Measurements from ENCODE around the gene PRKCH.

Gene PRKCH

GRCh38 chr14:61512026-61512834 is 190.9 kb downstream of the PRKCH start:
- DNase-seq (ENCODE audit: low spot score): no peak
- Histone ChIP-seq H3K27me3 (ENCODE audit: control insufficient read depth in 3 of 3, insufficient read depth in 3 of 3, low read depth in 1 of 3, low read length in 3 of 3) (peaks cover 0 to 12% (median 0%) of the 10 kb centered on the region in 3 experiments), H2BK5ac (ENCODE audit: low read length) (no peak overlapping the region), H3K4me1 (ENCODE audit: control insufficient read depth in 2 of 2, insufficient read depth in 1 of 2, low read depth in 1 of 2, low read length in 2 of 2) (no peaks in the 10 kb centered on the region), H3K18ac (ENCODE audit: low read length) (no peak overlapping the region), H2BK12ac (ENCODE audit: low read length) (no peak overlapping the region), H3K36me3 (replicated peaks in 1 of 2; ENCODE audit: control insufficient read depth in 2 of 2, insufficient read depth in 2 of 2, low read length in 2 of 2) (no peaks in the 10 kb centered on the region), H2AFZ (ENCODE audit: low read length) (no peak overlapping the region), H3K27ac (replicated peaks; ENCODE audit: low read length) (no peak overlapping the region), H4K8ac (ENCODE audit: low read depth, low read length) (no peak overlapping the region), H3K4ac (ENCODE audit: low read length) (no peak overlapping the region), H3K79me1 (ENCODE audit: low read depth, low read length) (no peaks in the 10 kb centered on the region), H2BK120ac (ENCODE audit: low read depth, low read length) (no peak overlapping the region), H2AK5ac (ENCODE audit: low read depth, low read length) (no peak overlapping the region), H3K23ac (ENCODE audit: low read depth, low read length, poor library complexity) (no peak overlapping the region), H4K91ac (ENCODE audit: low read depth, low read length, poor library complexity) (no peak overlapping the region), H3K14ac (ENCODE audit: low read length) (no peak overlapping the region), H3K9me3 (replicated peaks in 1 of 2; ENCODE audit: control insufficient read depth in 2 of 2, insufficient read depth in 1 of 2, low read depth in 1 of 2, low read length in 2 of 2) (no peaks in the 10 kb centered on the region), H2BK15ac (ENCODE audit: low read length) (no peak overlapping the region), H3K9ac (ENCODE audit: low read depth, low read length, poor library complexity) (no peak overlapping the region), H3K4me2 (ENCODE audit: insufficient read depth, low read length, poor library complexity, severe bottlenecking) (no peak overlapping the region), H3K4me3 (ENCODE audit: low read length in 2 of 2) (no peak overlapping the region)
- no CpG with 5 or more reads among the region's 2 CpGs for whole genome bisulfite sequencing, 2 donors (ENCODE audit: extremely low coverage in 2 of 2, insufficient read length in 2 of 2, insufficient replicate concordance in 1 of 2)

GRCh38 chr14:61513986-61514830 is 192.8 kb downstream of the PRKCH start:
- Histone ChIP-seq H3K4ac (ENCODE audit: low read length) (no peak overlapping the region), H2BK15ac (ENCODE audit: low read length) (no peak overlapping the region), H2BK12ac (ENCODE audit: low read length) (no peak overlapping the region), H4K91ac (ENCODE audit: low read depth, low read length, poor library complexity) (no peak overlapping the region), H3K9me3 (replicated peaks in 1 of 2; ENCODE audit: control insufficient read depth in 2 of 2, insufficient read depth in 1 of 2, low read depth in 1 of 2, low read length in 2 of 2) (no peaks in the 10 kb centered on the region), H3K27me3 (ENCODE audit: control insufficient read depth in 3 of 3, insufficient read depth in 3 of 3, low read depth in 1 of 3, low read length in 3 of 3) (peaks cover 0 to 12% (median 0%) of the 10 kb centered on the region in 3 experiments), H3K4me1 (ENCODE audit: control insufficient read depth in 2 of 2, insufficient read depth in 1 of 2, low read depth in 1 of 2, low read length in 2 of 2) (no peaks in the 10 kb centered on the region), H3K9ac (ENCODE audit: low read depth, low read length, poor library complexity) (no peak overlapping the region), H3K27ac (replicated peaks; ENCODE audit: low read length) (no peak overlapping the region), H2AFZ (ENCODE audit: low read length) (no peak overlapping the region), H3K14ac (ENCODE audit: low read length) (no peak overlapping the region), H3K23ac (ENCODE audit: low read depth, low read length, poor library complexity) (no peak overlapping the region), H3K4me3 (ENCODE audit: low read length in 2 of 2) (no peak overlapping the region), H2BK120ac (ENCODE audit: low read depth, low read length) (no peak overlapping the region), H3K18ac (ENCODE audit: low read length) (no peak overlapping the region), H2AK5ac (ENCODE audit: low read depth, low read length) (no peak overlapping the region), H3K79me1 (ENCODE audit: low read depth, low read length) (no peaks in the 10 kb centered on the region), H4K8ac (ENCODE audit: low read depth, low read length) (no peak overlapping the region), H3K36me3 (replicated peaks in 1 of 2; ENCODE audit: control insufficient read depth in 2 of 2, insufficient read depth in 2 of 2, low read length in 2 of 2) (no peaks in the 10 kb centered on the region), H3K4me2 (ENCODE audit: insufficient read depth, low read length, poor library complexity, severe bottlenecking) (no peak overlapping the region), H2BK5ac (ENCODE audit: low read length) (no peak overlapping the region)
- DNase-seq (ENCODE audit: low spot score): no peak
- WGBS, 2 donors (ENCODE audit: extremely low coverage in 2 of 2, insufficient read length in 2 of 2, insufficient replicate concordance in 1 of 2): no CpG with 5 or more reads among the region's 10 CpGs

GRCh38 chr14:61514927-61515326 is 193.5 kb downstream of the PRKCH start:
- Histone ChIP-seq H3K9ac (ENCODE audit: low read depth, low read length, poor library complexity) (no peak overlapping the region), H3K14ac (ENCODE audit: low read length) (no peak overlapping the region), H3K36me3 (replicated peaks in 1 of 2; ENCODE audit: control insufficient read depth in 2 of 2, insufficient read depth in 2 of 2, low read length in 2 of 2) (no peaks in the 10 kb centered on the region), H3K4ac (ENCODE audit: low read length) (no peak overlapping the region), H3K18ac (ENCODE audit: low read length) (no peak overlapping the region), H4K91ac (ENCODE audit: low read depth, low read length, poor library complexity) (no peak overlapping the region), H3K4me2 (ENCODE audit: insufficient read depth, low read length, poor library complexity, severe bottlenecking) (no peak overlapping the region), H2AFZ (ENCODE audit: low read length) (no peak overlapping the region), H3K79me1 (ENCODE audit: low read depth, low read length) (no peaks in the 10 kb centered on the region), H3K9me3 (replicated peaks in 1 of 2; ENCODE audit: control insufficient read depth in 2 of 2, insufficient read depth in 1 of 2, low read depth in 1 of 2, low read length in 2 of 2) (no peaks in the 10 kb centered on the region), H3K23ac (ENCODE audit: low read depth, low read length, poor library complexity) (no peak overlapping the region), H3K4me3 (ENCODE audit: low read length in 2 of 2) (no peak overlapping the region), H2BK12ac (ENCODE audit: low read length) (no peak overlapping the region), H2BK5ac (ENCODE audit: low read length) (no peak overlapping the region), H2BK120ac (ENCODE audit: low read depth, low read length) (no peak overlapping the region), H4K8ac (ENCODE audit: low read depth, low read length) (no peak overlapping the region), H3K27ac (replicated peaks; ENCODE audit: low read length) (no peak overlapping the region), H3K4me1 (ENCODE audit: control insufficient read depth in 2 of 2, insufficient read depth in 1 of 2, low read depth in 1 of 2, low read length in 2 of 2) (no peaks in the 10 kb centered on the region), H2AK5ac (ENCODE audit: low read depth, low read length) (no peak overlapping the region), H3K27me3 (ENCODE audit: control insufficient read depth in 3 of 3, insufficient read depth in 3 of 3, low read depth in 1 of 3, low read length in 3 of 3) (peaks cover 0 to 12% (median 0%) of the 10 kb centered on the region in 3 experiments), H2BK15ac (ENCODE audit: low read length) (no peak overlapping the region)
- DNase-seq (ENCODE audit: low spot score): no peak
- WGBS, 2 donors (ENCODE audit: extremely low coverage in 2 of 2, insufficient read length in 2 of 2, insufficient replicate concordance in 1 of 2): no CpG with 5 or more reads among the region's 1 CpG

All from neuronal stem cell (in vitro differentiated cells).